GM23248 (cell line): ENCODE results near the gene ROBO2.

Source experiments
- EZH2 ChIP-seq: fragments of 200-600 bp; sonication (generic); IDR thresholded peaks from 2 replicates; pipeline ENCODE4 v1.6.1; 2018; ENCODE audit warnings: antibody characterized with exemption, mild to moderate bottlenecking; ENCODE audit not compliant: insufficient read depth, poor library complexity, severe bottlenecking
- EZH2phosphoT487 ChIP-seq: fragments of 200-600 bp; sonication (generic); IDR thresholded peaks from 2 replicates; pipeline ENCODE4 v1.6.1; 2018; ENCODE audit warnings: antibody characterized with exemption, moderate library complexity, mild to moderate bottlenecking, low read depth; ENCODE audit not compliant: insufficient read depth

DNA sequence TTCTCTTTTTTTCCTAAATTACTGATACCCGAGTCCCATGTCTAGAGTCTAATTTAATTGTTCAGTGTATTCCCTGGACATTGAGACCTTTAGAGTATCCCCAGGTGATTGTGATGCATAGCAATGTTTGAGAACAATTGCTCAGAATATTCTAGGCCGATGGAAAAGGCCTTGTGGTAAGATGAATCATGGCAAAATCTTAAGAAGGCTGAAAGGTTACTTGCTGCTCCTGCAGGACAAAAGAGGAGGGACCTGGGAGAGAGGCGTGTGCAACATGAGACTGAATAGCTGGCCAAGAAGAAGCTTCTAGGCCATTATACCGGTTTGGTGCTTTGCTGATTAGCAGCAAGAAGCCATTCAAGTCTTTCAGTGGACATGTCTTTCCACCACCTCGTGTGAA, 256.6 kb downstream of the ROBO2 start:
- TF ChIP-seq EZH2: no peak
- TF ChIP-seq EZH2phosphoT487: no peak
